K562 (cell line): Measurements from ENCODE around the gene XRCC5. TPM values are rescaled to one million over a fixed set of nuclear protein-coding genes. Genes with fewer than 3 reads are reported as not detected.

Experiments
- ATAC-seq: fragments of 200-7000 bp; cut with Tn5 transposase; 3 replicates; pipeline ENCODE4 v1.9.1; 2020; ENCODE audit warnings: moderate library complexity
- BruUV-seq: library from RNA; stranded (reverse); fragments of 400-500 nt; replicated peaks from 2 replicates; lab custom pipeline; 2021; lab: Mats Ljungman, UMichigan
- CTCF ChIA-PET: fragments of 300-600 bp; formaldehyde crosslinking; extraction: SDS; loops from one replicate; lab custom pipeline; 2021; ENCODE audit warnings: low intra/inter-chr PET ratio; lab: Yijun Ruan, JAX
- POLR2A ChIA-PET: fragments of 300-600, 350-650 bp; sonication (Branson Sonifier 250); formaldehyde crosslinking; extraction: SDS; loops from one replicate; lab custom pipeline; 2021; ENCODE audit warnings: antibody characterized with exemption, inconsistent platforms; lab: Yijun Ruan, JAX
- DNase-seq, 4 experiments: peaks; one replicate each; pipeline versions ENCODE4 v3.0.0 to v3.0.0-alpha.2; 2011 to 2018; ENCODE audit warnings: low spot score in 3 of 4, mixed read lengths in 3 of 4; ENCODE audit errors: extremely low read depth in 1 of 4
- FAIRE-seq: peaks from 2 replicates; lab custom pipeline; 2011; peaks lifted over from hg19 to GRCh38; lab: Jason Lieb, UNC
- H2AFZ ChIP-seq: 2 replicates; pipeline ENCODE4 v1.6.0; 2011; ENCODE audit warnings: low read depth, low read length, control low read depth, inconsistent platforms
- H3K27ac ChIP-seq: fragments of 200-600 bp; 3 replicates; pipeline ENCODE4 v1.8.0; 2011; ENCODE audit warnings: low read depth, mild to moderate bottlenecking, control low read depth, inconsistent platforms, low read length, moderate library complexity, mixed read lengths; ENCODE audit errors: extremely low read depth
- H3K27me3 ChIP-seq, 2 experiments: fragments of 300-600 bp in 1 of 2; 2 replicates in 1 of 2; 3 replicates in 1 of 2; pipeline versions ENCODE4 v1.6.0 to v1.8.0; 2011; ENCODE audit warnings: inconsistent platforms in 2 of 2, low read length in 2 of 2, mild to moderate bottlenecking in 1 of 2, mixed read lengths in 1 of 2, moderate library complexity in 1 of 2; ENCODE audit not compliant: control insufficient read depth in 2 of 2, insufficient read depth in 2 of 2
- H3K36me3 ChIP-seq: fragments of 300-600 bp; 3 replicates; pipeline ENCODE4 v1.8.0; 2011; ENCODE audit warnings: mild to moderate bottlenecking, low read length, inconsistent platforms; ENCODE audit not compliant: control insufficient read depth, insufficient read depth
- H3K4me1 ChIP-seq, 2 experiments: fragments of 200-600 bp in 1 of 2; replicated peaks in 1 of 2; 2 replicates in 1 of 2; 3 replicates in 1 of 2; pipeline versions ENCODE4 v1.5.1 to v1.8.0; 2011; ENCODE audit warnings: inconsistent platforms in 2 of 2, low read length in 2 of 2, mild to moderate bottlenecking in 1 of 2, mixed read lengths in 1 of 2, moderate library complexity in 1 of 2; ENCODE audit not compliant: control insufficient read depth in 2 of 2, insufficient read depth in 2 of 2
- H3K4me2 ChIP-seq: 2 replicates; pipeline ENCODE4 v1.6.1; 2011; ENCODE audit warnings: low read length, control low read depth, inconsistent platforms, mixed read lengths; ENCODE audit not compliant: insufficient read depth
- H3K4me3 ChIP-seq: fragments of 200-600 bp; sonication (generic), shearing (Covaris generic); 2 replicates; pipeline ENCODE4 v1.5.1; 2016; ENCODE audit warnings: control low read depth, inconsistent platforms
- H3K79me2 ChIP-seq: fragments of 200-600 bp; 3 replicates; pipeline ENCODE4 v1.8.0; 2011; ENCODE audit warnings: low read length, inconsistent platforms; ENCODE audit not compliant: control insufficient read depth, insufficient read depth
- H3K9ac ChIP-seq, 2 experiments: 2 replicates each; pipeline versions ENCODE4 v1.6.0 to v1.6.1; 2011; ENCODE audit warnings: low read depth in 2 of 2, low read length in 2 of 2, control low read depth in 1 of 2, inconsistent platforms in 1 of 2, mild to moderate bottlenecking in 1 of 2, mixed read lengths in 1 of 2; ENCODE audit not compliant: insufficient read depth in 1 of 2
- H3K9me1 ChIP-seq: one replicate; pipeline ENCODE4 v1.6.0; 2011; ENCODE audit warnings: inconsistent platforms, mild to moderate bottlenecking, low read length, moderate library complexity; ENCODE audit not compliant: control insufficient read depth, insufficient read depth
- H3K9me3 ChIP-seq: replicated peaks from 2 replicates; pipeline ENCODE4 v1.5.1; 2011; ENCODE audit warnings: low read depth, low read length, inconsistent platforms; ENCODE audit not compliant: control insufficient read depth, insufficient read depth
- H4K20me1 ChIP-seq: replicated peaks from 2 replicates; pipeline ENCODE4 v1.6.1; 2011; ENCODE audit warnings: low read length, inconsistent platforms, mixed read lengths; ENCODE audit not compliant: control insufficient read depth, insufficient read depth
- BACH1 ChIP-seq: fragments of 200-800 bp; sonication (Bioruptor generic); IDR thresholded peaks from 2 replicates; pipeline ENCODE4 v1.6.1; 2016; ENCODE audit warnings: missing genetic modification characterization, missing compliant biosample characterization
- CBX1 ChIP-seq: sonication (generic); IDR thresholded peaks from 2 replicates; pipeline ENCODE4 v1.6.1; 2016; ENCODE audit warnings: antibody characterized with exemption, low read depth, mild to moderate bottlenecking
- CEBPG ChIP-seq, 3 experiments: fragments of 200-800 bp in 1 of 3; sonication (Bioruptor generic) in 1 of 3; sonication (generic) in 1 of 3; formaldehyde crosslinking in 1 of 3; IDR thresholded peaks in 2 of 3; conservative IDR thresholded peaks in 1 of 3; 2 replicates each; pipeline versions ENCODE4 v1.6.1 to v1.8.0; 2016 to 2022; ENCODE audit warnings: missing compliant biosample characterization in 2 of 3, missing genetic modification characterization in 2 of 3, mild to moderate bottlenecking in 1 of 3, missing genetic modification reagents in 1 of 3
- ETV1 ChIP-seq: fragments of 450-650 bp; conservative IDR thresholded peaks from 2 replicates; pipeline ENCODE4 v1.6.1; 2016; ENCODE audit warnings: missing genetic modification characterization, control low read depth, low read depth, missing compliant biosample characterization
- FIP1L1 ChIP-seq: fragments of 200-400 bp; formaldehyde crosslinking; IDR thresholded peaks from 2 replicates; pipeline ENCODE4 v1.6.1; 2018; ENCODE audit warnings: mild to moderate bottlenecking, low read depth, low read length; ENCODE audit not compliant: poor library complexity, severe bottlenecking
- OTX1 ChIP-seq: fragments of 450-650 bp; formaldehyde crosslinking; IDR thresholded peaks from 2 replicates; pipeline ENCODE4 v1.4.0; 2022; ENCODE audit warnings: mild to moderate bottlenecking
- POU5F1 ChIP-seq: fragments of 150-350 bp; IDR thresholded peaks from 2 replicates; pipeline ENCODE4 v1.6.1; 2014; ENCODE audit warnings: borderline replicate concordance, low read length, low read depth, mild to moderate bottlenecking; ENCODE audit not compliant: partially characterized antibody
- ZNF124 ChIP-seq: sonication (generic); formaldehyde crosslinking; IDR thresholded peaks from 2 replicates; pipeline ENCODE4 v1.8.1; 2022; ENCODE audit warnings: missing genetic modification reagents
- ZNF212 ChIP-seq: fragments of 450-650 bp; formaldehyde crosslinking; IDR thresholded peaks from 2 replicates; pipeline ENCODE4 v1.4.0; 2020; ENCODE audit warnings: mild to moderate bottlenecking
- WGBS: fragments of 100-300 bp; shearing (Covaris generic); methylation state at CpG from one replicate; pipeline ENCODE4 v1.1.6; 2016; ENCODE audit warnings: low coverage, mixed read lengths; ENCODE audit not compliant: insufficient coverage; ENCODE audit errors: missing lambda C conversion rate; 5-methylcytosine and 5-hydroxymethylcytosine counted together
- in situ Hi-C: fragments of 300-500 bp; cut with MboI; formaldehyde crosslinking; loops from 4 replicates; pipeline ENCODE4 v1.15.0; 2018; ENCODE audit warnings: inconsistent platforms, mixed read lengths
- intact Hi-C: fragments of 100-400 bp; cut with micrococcal nuclease; formaldehyde crosslinking; loops from 2 replicates; pipeline ENCODE4 v1.14.2; 2022
- polyA plus RNA-seq, 8 experiments: library from polyadenylated mRNA; depleted of rRNA in 4 of 8; stranded (reverse) in 5 of 8; unstranded in 3 of 8; fragments of >200 nt; fragmentation: Nextera tagmentation in 2 of 8; fragmentation: Illumina TruSeq in 1 of 8; extraction: Ambion mirVana in 2 of 8; extraction: Trizol in 1 of 8; gene quantifications; 2 replicates each; pipeline versions ENCODE4 v1.2.1 to v1.2.3, GENCODE V29; 2011 to 2014; ENCODE audit warnings: inconsistent platforms in 1 of 8, missing spikeins in 1 of 8
- total RNA-seq, 7 experiments: library from RNA; depleted of rRNA in 6 of 7; stranded (reverse); fragments of >200 nt in 6 of 7; fragmentation: Illumina TruSeq in 2 of 7; extraction: Trizol in 2 of 7; gene quantifications; 2 replicates each; pipeline versions ENCODE4 v1.2.1 to v1.2.3, GENCODE V29; 2011 to 2021; ENCODE audit warnings: low replicate concordance in 1 of 7

Gene XRCC5
- total and polyA plus RNA-seq, 9 of the 15 experiments (the other 6 are each of a cell fraction or from before 2014, with no cell fraction given) = 168 to 551 (median 297) TPM

DNA sequence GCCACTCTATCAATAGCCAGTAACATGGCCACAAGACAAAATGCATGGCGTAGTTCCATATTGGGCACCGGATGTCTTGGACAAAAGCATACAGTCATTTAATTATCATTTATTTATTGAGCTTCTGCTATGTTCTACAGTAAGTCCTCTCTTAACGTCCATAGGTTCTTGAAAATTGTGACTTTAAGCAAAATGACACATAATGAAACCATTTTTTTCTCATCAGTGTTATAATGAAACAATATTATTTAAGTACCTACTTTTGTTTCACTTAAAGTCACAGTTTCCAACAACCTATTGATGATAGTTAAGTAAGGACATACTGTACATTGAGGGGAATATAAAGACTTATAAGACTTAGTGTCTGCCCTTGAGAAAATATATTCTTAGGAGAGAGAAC, 84.9 kb downstream of the XRCC5 start:
- FAIRE-seq = no peak
- intact Hi-C loops (no loop called here), in situ Hi-C loops (no loop called here)
- ChIA-PET POLR2A (no interaction called here), CTCF (no interaction called here)
- Histone ChIP-seq H3K9me1 (no peaks in the 10 kb centered on the region), H2AFZ (no peak overlapping the region), H3K4me1 (peaks cover 0 to 12% of the 10 kb centered on the region in 2 experiments; a peak in 2 of 5 replicates), H3K4me3 (no peak overlapping the region), H3K36me3 (peaks cover 90% of the 10 kb centered on the region), H3K79me2 (peaks cover 31% of the 10 kb centered on the region), H3K27me3 (no peaks in the 10 kb centered on the region), H4K20me1 (peaks cover under 1% of the 10 kb centered on the region; the same call in 1 of the 2 replicates), H3K9me3 (no peaks in the 10 kb centered on the region), H3K27ac (no peak overlapping the region), H3K4me2 (no peak overlapping the region), H3K9ac (no peak overlapping the region)
- no peak for ATAC-seq
- no TSS peak for BruUV-seq
- whole genome bisulfite sequencing = 94% methylated on average over 2 of the region's 3 CpGs
- TF ChIP-seq BACH1 (tag) = no peak
- TF ChIP-seq ZNF124 (CRISPR knock-in tag) = no peak
- no peak for TF ChIP-seq CEBPG (CRISPR knock-in tag; IDR thresholded peaks at IDR 0.05)
- no peak for TF ChIP-seq CEBPG (tag; conservative IDR thresholded peaks at IDR 0.05 in 1 of 2, IDR thresholded peaks at IDR 0.05 in 1 of 2)
- TF ChIP-seq ZNF212 (CRISPR knock-in tag) = no peak
- no peak for TF ChIP-seq POU5F1
- TF ChIP-seq FIP1L1 = no peak
- no peak for TF ChIP-seq ETV1 (tag)
- no peak for TF ChIP-seq OTX1 (CRISPR knock-in tag)
- TF ChIP-seq CBX1 = no peak
- no peak for DNase-seq
